Daoy (cell line): ENCODE data around the gene PGLYRP1. TPM values are rescaled to one million over a fixed set of nuclear protein-coding genes. Genes with fewer than 3 reads are reported as not detected.

Source experiments
- DNase-seq: peaks from one replicate; pipeline ENCODE4 v3.0.0-alpha.2; 2015; ENCODE audit warnings: low read depth
- total RNA-seq: library from RNA; depleted of rRNA; stranded (reverse); fragments of >200 nt; shearing (Covaris generic); gene quantifications from 2 replicates; pipeline ENCODE4 v1.2.3, GENCODE V29; 2014

PGLYRP1 gene
- total RNA-seq, 1 experiment from 2014 or later = not detected

- DNase-seq = no peak
These were observed 9.8 kb upstream of the PGLYRP1 start for GRCh38 chr19:46032597-46033025.

- DNase-seq = no peak
These were observed 9.1 kb upstream of the PGLYRP1 start for GRCh38 chr19:46031781-46032596.

GRCh38 chr19:46030812-46031550 lies 8.1 kb upstream of the PGLYRP1 start:
- DNase-seq = no peak

- no peak for DNase-seq
These were observed 3.0 kb upstream of the PGLYRP1 start for GRCh38 chr19:46025835-46026234.

GRCh38 chr19:46023311-46023779 lies 492 bp upstream of the PGLYRP1 start:
- DNase-seq = no peak

- DNase-seq = no peak
These were observed 807 bp downstream of the PGLYRP1 start for GRCh38 chr19:46022061-46022430.

GRCh38 chr19:46021531-46022041 lies 1.3 kb downstream of the PGLYRP1 start:
- peak; percentile 40 for DNase-seq

GRCh38 chr19:46020819-46021125 lies 2.1 kb downstream of the PGLYRP1 start:
- no peak for DNase-seq

GRCh38 chr19:46019270-46019669 lies 3.6 kb downstream of the PGLYRP1 start:
- DNase-seq = no peak

- no peak for DNase-seq
These were observed 4.1 kb downstream of the PGLYRP1 start for GRCh38 chr19:46018729-46019251.

- no peak for DNase-seq
These were observed 4.8 kb downstream of the PGLYRP1 start for GRCh38 chr19:46017874-46018675.

- DNase-seq = no peak
These were observed 5.8 kb downstream of the PGLYRP1 start for GRCh38 chr19:46017095-46017429.

GRCh38 chr19:46016426-46017094 lies 6.3 kb downstream of the PGLYRP1 start:
- peak; percentile 90 for DNase-seq

GRCh38 chr19:46015687-46016425 lies 7.0 kb downstream of the PGLYRP1 start:
- DNase-seq = peak; percentile 65

- peak; percentile 88 for DNase-seq
These were observed 7.7 kb downstream of the PGLYRP1 start for GRCh38 chr19:46014941-46015686.

- DNase-seq = no peak
These were observed 8.3 kb downstream of the PGLYRP1 start for GRCh38 chr19:46014534-46014933.

GRCh38 chr19:46009530-46010510 lies 13.0 kb downstream of the PGLYRP1 start:
- peak; percentile 76 for DNase-seq

- DNase-seq = no peak
These were observed 16.4 kb downstream of the PGLYRP1 start for GRCh38 chr19:46006411-46006810.
